Umbilical cord (tissue), 2 donors: ENCODE results near the gene SVOPL. TPM values are rescaled to one million over a fixed set of nuclear protein-coding genes. Genes with fewer than 3 reads are reported as not detected.
"Not testable (repeated sequence)": the region's sequence is repeated elsewhere in the genome, so short reads cannot be mapped to it uniquely, and the experiment has no call there.

Source experiments
- DNase-seq: peaks from one replicate; pipeline ENCODE4 v3.0.0-alpha.2; 2015; ENCODE audit warnings: low spot score
- total RNA-seq: library from RNA; depleted of rRNA; stranded (reverse); fragments of >200 nt; gene quantifications from one replicate; pipeline ENCODE4 v1.2.3, GENCODE V29; 2014; ENCODE audit warnings: low replicate concordance; ENCODE audit not compliant: insufficient read depth

SVOPL gene
- total RNA-seq = 2.4 TPM

GRCh38 chr7:138700857-138701536 lies at the start of gene SVOPL:
SVOPL (minus strand) TSS chr7:138701362; CDS start chr7:138679045, 22,317 bp downstream.
- DNase-seq = no peak

- no peak for DNase-seq
Observed at GRCh38 chr7:138750473-138750872, 49.3 kb upstream of the SVOPL start.

- DNase-seq = no peak
Observed at GRCh38 chr7:138749960-138750359, 48.8 kb upstream of the SVOPL start.

- DNase-seq = no peak
Observed at GRCh38 chr7:138748666-138749065, 47.5 kb upstream of the SVOPL start.

- DNase-seq = no peak
Observed at GRCh38 chr7:138746073-138746472, 44.9 kb upstream of the SVOPL start.

- DNase-seq = no peak
Observed at GRCh38 chr7:138745189-138745588, 44.0 kb upstream of the SVOPL start.

GRCh38 chr7:138741453-138741735 lies 40.2 kb upstream of the SVOPL start:
- DNase-seq = no peak

- DNase-seq = no peak
Observed at GRCh38 chr7:138739859-138740258, 38.7 kb upstream of the SVOPL start.

GRCh38 chr7:138738551-138739335 lies 37.6 kb upstream of the SVOPL start:
- peak; percentile 96 for DNase-seq

GRCh38 chr7:138738114-138738513 lies 37.0 kb upstream of the SVOPL start:
- no peak for DNase-seq

GRCh38 chr7:138735399-138735798 lies 34.2 kb upstream of the SVOPL start:
- DNase-seq = no peak

GRCh38 chr7:138731733-138732132 lies 30.6 kb upstream of the SVOPL start:
- not testable (repeated sequence) for DNase-seq

GRCh38 chr7:138729444-138729843 lies 28.3 kb upstream of the SVOPL start:
- DNase-seq = no peak

GRCh38 chr7:138727336-138728099 lies 26.4 kb upstream of the SVOPL start:
- DNase-seq = peak; percentile 51

- no peak for DNase-seq
Observed at GRCh38 chr7:138726288-138726687, 25.1 kb upstream of the SVOPL start.

GRCh38 chr7:138720286-138720685 lies 19.1 kb upstream of the SVOPL start:
- no peak for DNase-seq

GRCh38 chr7:138716889-138717288 lies 15.7 kb upstream of the SVOPL start:
- DNase-seq = no peak

GRCh38 chr7:138713191-138713590 lies 12.0 kb upstream of the SVOPL start:
- no peak for DNase-seq

GRCh38 chr7:138712652-138713051 lies 11.5 kb upstream of the SVOPL start:
- no peak for DNase-seq

GRCh38 chr7:138710536-138711385 lies 9.6 kb upstream of the SVOPL start:
- peak; percentile 73 for DNase-seq

- no peak for DNase-seq
Observed at GRCh38 chr7:138705167-138705566, 4.0 kb upstream of the SVOPL start.

GRCh38 chr7:138701537-138701923 lies 368 bp upstream of the SVOPL start:
- no peak for DNase-seq
